CD4-positive, CD25-positive, alpha-beta regulatory T cell (primary cell): ENCODE results near the gene ZMIZ2. TPM values are rescaled to one million over a fixed set of nuclear protein-coding genes. Genes with fewer than 3 reads are reported as not detected.
"Not testable (repeated sequence)": the region's sequence is repeated elsewhere in the genome, so short reads cannot be mapped to it uniquely, and the experiment has no call there.

ENCODE experiments used
- ATAC-seq, 2 donors: fragments of 150-1000 bp; cut with Tn5 transposase; one replicate each; pipeline ENCODE4 v1.10.0; 2021; ENCODE audit warnings: low read depth in 2 of 2, moderate number of reproducible peaks in 2 of 2, moderate library complexity in 1 of 2
- DNase-seq, 3 donors: peaks; one replicate each; pipeline versions ENCODE4 v3.0.0 to v3.0.0-alpha.2; 2012 to 2022; ENCODE audit warnings: mixed read lengths in 1 of 3
- H3K27ac ChIP-seq: one replicate; pipeline ENCODE4 v1.7.0; 2013; ENCODE audit warnings: mild to moderate bottlenecking, low read length; ENCODE audit not compliant: insufficient read depth, poor library complexity, severe bottlenecking
- H3K27me3 ChIP-seq: one replicate; pipeline ENCODE4 v1.7.0; 2013; ENCODE audit warnings: low read length; ENCODE audit not compliant: control insufficient read depth, insufficient read depth
- H3K36me3 ChIP-seq: one replicate; pipeline ENCODE4 v1.7.0; 2013; ENCODE audit warnings: mild to moderate bottlenecking, low read length, moderate library complexity; ENCODE audit not compliant: control insufficient read depth, insufficient read depth
- H3K4me1 ChIP-seq: 2 replicates; pipeline ENCODE4 v1.7.0; 2013; ENCODE audit warnings: mild to moderate bottlenecking, low read length; ENCODE audit not compliant: insufficient read depth, control insufficient read depth, poor library complexity, severe bottlenecking
- H3K4me3 ChIP-seq: one replicate; pipeline ENCODE4 v1.7.0; 2013; ENCODE audit warnings: low read depth, mild to moderate bottlenecking, low read length, moderate library complexity
- H3K9me3 ChIP-seq, 2 experiments: 1 replicate in 1 of 2; 2 replicates in 1 of 2; pipeline ENCODE4 v1.7.0; 2013; ENCODE audit warnings: low read length in 2 of 2, mild to moderate bottlenecking in 1 of 2, moderate library complexity in 1 of 2; ENCODE audit not compliant: control insufficient read depth in 2 of 2
- H3K27ac Mint-ChIP-seq, 3 donors: one replicate each; pipeline ENCODE4 v1.8.0; 2020 to 2022; ENCODE audit warnings: mild to moderate bottlenecking in 3 of 3, mixed read lengths in 3 of 3, moderate library complexity in 2 of 3
- H3K27me3 Mint-ChIP-seq: one replicate; pipeline ENCODE4 v1.8.0; 2022; ENCODE audit warnings: mild to moderate bottlenecking, mixed read lengths
- H3K36me3 Mint-ChIP-seq: one replicate; pipeline ENCODE4 v1.8.0; 2020; ENCODE audit warnings: mixed read lengths
- H3K4me1 Mint-ChIP-seq, 4 donors: one replicate each; pipeline ENCODE4 v1.8.0; 2020 to 2022; ENCODE audit warnings: mixed read lengths in 4 of 4, mild to moderate bottlenecking in 1 of 4
- H3K4me3 Mint-ChIP-seq, 4 donors: one replicate each; pipeline ENCODE4 v1.8.0; 2020 to 2022; ENCODE audit warnings: mild to moderate bottlenecking in 4 of 4, mixed read lengths in 4 of 4, moderate library complexity in 3 of 4
- H3K9me3 Mint-ChIP-seq, 7 donors: one replicate each; pipeline ENCODE4 v1.8.0; 2020 to 2022; ENCODE audit warnings: mixed read lengths in 7 of 7, mild to moderate bottlenecking in 3 of 7, moderate library complexity in 2 of 7
- polyA plus RNA-seq, 4 donors: library from polyadenylated mRNA; unstranded; fragments of 300-500 nt; fragmentation: Illumina TruSeq; gene quantifications; one replicate each; pipeline ENCODE4 v1.2.3, GENCODE V29; 2021
- total RNA-seq: library from RNA; stranded (reverse); gene quantifications from one replicate; pipeline ENCODE4 v1.2.3, GENCODE V29; 2022

Gene ZMIZ2
- total and polyA plus RNA-seq, 5 donors from 2014 or later, result 2.9 to 110 (median 4.6) TPM

DNA sequence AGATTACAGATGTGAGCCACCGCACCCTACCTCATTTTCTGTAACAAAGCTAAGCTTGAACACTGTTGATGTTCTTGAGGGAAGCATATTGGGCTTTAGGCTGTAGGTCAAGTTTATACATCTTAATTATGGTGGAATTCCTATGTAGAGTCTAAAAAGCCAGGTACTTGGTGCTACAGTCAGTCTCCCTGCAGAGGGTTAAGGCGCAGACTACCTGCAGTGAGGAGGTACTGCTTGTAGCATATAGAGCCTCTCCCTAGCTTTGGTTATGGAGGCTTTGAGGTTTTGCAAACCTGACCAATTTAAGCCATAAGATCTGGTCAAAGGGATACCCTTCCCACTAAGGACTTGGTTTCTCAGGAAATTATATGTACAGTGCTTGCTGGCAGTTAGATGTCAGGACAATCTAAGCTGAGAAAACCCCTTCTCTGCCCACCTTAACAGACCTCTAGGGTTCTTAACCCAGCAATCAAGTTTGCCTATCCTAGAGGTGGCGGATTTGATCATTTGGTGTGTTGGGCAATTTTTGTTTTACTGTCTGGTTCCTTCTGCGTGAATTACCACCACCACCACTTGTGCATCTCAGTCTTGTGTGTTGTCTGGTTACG, 53.9 kb downstream of the ZMIZ2 start:
- Mint-ChIP-seq H3K36me3 (peaks cover 28% of the 10 kb centered on the region), H3K27me3 (peaks cover 2% of the 10 kb centered on the region)
- no peak overlapping the region for H3K27ac ChIP-seq

DNA sequence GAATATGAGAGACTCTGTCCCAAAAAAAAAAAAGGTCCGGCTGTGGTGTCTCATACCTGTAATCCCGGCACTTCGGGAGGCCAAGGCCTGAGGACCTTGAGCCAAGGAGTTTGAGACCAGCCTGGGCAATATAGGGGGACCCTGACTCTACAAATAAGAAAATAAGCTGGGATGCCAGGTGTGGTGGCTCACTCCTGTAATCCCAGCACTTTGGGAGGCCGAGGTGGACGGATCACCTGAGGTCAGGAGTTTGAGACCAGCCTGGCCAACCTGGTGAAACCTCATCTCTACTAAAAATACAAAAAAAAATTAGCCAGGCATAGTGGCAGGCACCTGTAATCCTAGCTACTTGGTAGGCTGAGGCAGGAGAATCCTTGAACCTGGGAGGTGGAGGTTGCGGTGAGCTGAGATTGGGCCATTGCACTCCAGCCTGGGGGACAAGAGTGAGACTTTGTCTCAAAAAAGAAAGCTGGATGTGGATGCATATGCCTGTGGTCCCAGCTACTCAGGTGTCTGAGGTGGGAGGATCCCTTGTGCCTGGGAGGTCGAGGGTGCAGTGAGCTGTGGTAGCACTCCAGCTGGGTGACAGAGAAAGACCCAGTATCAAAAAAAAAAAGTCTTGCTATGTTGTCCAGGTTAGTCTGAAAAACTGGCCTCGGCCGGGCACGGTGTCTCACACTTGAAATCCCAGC, 55.3 kb downstream of the ZMIZ2 start:
- not testable (repeated sequence) for H3K27ac Mint-ChIP-seq, H3K27ac ChIP-seq, H3K27me3 ChIP-seq, DNase-seq, ATAC-seq, H3K4me3 Mint-ChIP-seq, H3K4me3 ChIP-seq, H3K27me3 Mint-ChIP-seq, H3K9me3 ChIP-seq, H3K9me3 Mint-ChIP-seq
- Mint-ChIP-seq H3K36me3 (peaks cover 28% of the 10 kb centered on the region), H3K4me1 (peaks cover 0 to 28% (median 21%) of the 10 kb centered on the region in 4 donors)
- H3K4me1 ChIP-seq, result peaks cover 11% of the 10 kb centered on the region
- H3K36me3 ChIP-seq, result peaks cover 47% of the 10 kb centered on the region

More for the DNA sequence above, 53.9 kb downstream of the ZMIZ2 start:
- Histone ChIP-seq H3K9me3 (no peaks in the 10 kb centered on the region), H3K4me1 (peaks cover 25% of the 10 kb centered on the region), H3K27me3 (no peaks in the 10 kb centered on the region), H3K36me3 (peaks cover 51% of the 10 kb centered on the region), H3K4me3 (no peak overlapping the region)
- no peak for ATAC-seq
- DNase-seq, result no peak
- Mint-ChIP-seq H3K4me1 (peaks cover 11 to 42% (median 33%) of the 10 kb centered on the region in 4 donors), H3K4me3 (peak overlapping the region in 2 of 4 donors; percentile 66 to 74), H3K9me3 (no peaks in the 10 kb centered on the region), H3K27ac (peak overlapping the region in 1 of 3 donors; percentile 55)

DNA sequence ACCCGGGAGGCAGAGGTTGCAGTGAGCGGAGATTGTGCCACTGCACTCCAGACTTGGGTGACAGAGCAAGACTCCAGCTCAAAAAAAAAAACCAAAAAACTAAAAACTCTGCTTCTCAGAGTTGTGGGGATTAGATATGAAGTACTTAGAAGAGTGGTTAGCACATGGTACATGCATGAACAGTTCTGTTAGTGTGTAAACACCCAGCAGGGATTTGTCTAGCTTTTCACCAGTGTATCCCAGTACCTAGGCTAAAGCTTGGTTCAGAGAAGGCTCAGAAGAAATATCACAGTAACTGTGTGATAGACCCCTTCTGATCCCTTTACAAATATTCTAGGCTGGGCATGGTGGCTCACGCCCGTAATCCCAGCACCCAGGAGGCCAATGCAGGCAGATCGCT, 57.3 kb downstream of the ZMIZ2 start:
- Mint-ChIP-seq H3K36me3 (peaks cover 15% of the 10 kb centered on the region), H3K9me3 (no peaks in the 10 kb centered on the region), H3K27ac (no peak overlapping the region), H3K27me3 (no peaks in the 10 kb centered on the region), H3K4me3 (no peak overlapping the region), H3K4me1 (peaks cover 0 to 14% (median 8%) of the 10 kb centered on the region in 4 donors)
- Histone ChIP-seq H3K4me1 (no peaks in the 10 kb centered on the region), H3K4me3 (no peak overlapping the region), H3K27me3 (no peaks in the 10 kb centered on the region), H3K36me3 (peaks cover 30% of the 10 kb centered on the region), H3K9me3 (no peaks in the 10 kb centered on the region), H3K27ac (no peak overlapping the region)
- ATAC-seq (no peak), DNase-seq (no peak)

DNA sequence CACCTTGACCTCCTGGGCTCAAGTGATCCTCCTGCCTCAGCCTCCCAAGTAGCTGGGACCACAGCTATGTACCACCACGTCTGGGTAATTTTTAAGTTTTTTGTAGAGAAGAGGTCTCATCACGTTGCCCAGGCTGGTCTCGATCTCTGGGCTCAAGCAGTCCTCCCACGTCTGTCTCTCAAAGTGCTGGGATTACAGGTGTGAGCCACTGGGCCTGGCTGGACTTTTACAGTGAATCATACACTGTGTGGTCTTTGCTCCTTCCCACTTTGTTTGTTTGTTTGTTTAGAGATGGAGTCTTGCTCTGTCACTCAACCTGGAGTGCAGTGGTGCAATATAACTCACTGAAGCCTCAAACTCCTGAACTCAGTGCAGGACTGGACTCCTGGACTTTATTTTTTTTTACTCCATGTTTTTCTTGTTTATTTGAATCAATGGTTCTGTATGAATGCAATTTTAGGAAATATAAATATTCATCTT, 60.3 kb downstream of the ZMIZ2 start:
- Mint-ChIP-seq H3K9me3 (no peaks in the 10 kb centered on the region), H3K4me3 (no peak overlapping the region), H3K36me3 (no peaks in the 10 kb centered on the region), H3K27ac (peak overlapping the region in 1 of 3 donors; percentile 77), H3K27me3 (no peaks in the 10 kb centered on the region), H3K4me1 (no peaks in the 10 kb centered on the region)
- Histone ChIP-seq H3K36me3 (peaks cover 3% of the 10 kb centered on the region), H3K27me3 (no peaks in the 10 kb centered on the region), H3K4me3 (no peak overlapping the region), H3K27ac (no peak overlapping the region), H3K4me1 (no peaks in the 10 kb centered on the region), H3K9me3 (no peaks in the 10 kb centered on the region)
- no peak for ATAC-seq
- no peak for DNase-seq

DNA sequence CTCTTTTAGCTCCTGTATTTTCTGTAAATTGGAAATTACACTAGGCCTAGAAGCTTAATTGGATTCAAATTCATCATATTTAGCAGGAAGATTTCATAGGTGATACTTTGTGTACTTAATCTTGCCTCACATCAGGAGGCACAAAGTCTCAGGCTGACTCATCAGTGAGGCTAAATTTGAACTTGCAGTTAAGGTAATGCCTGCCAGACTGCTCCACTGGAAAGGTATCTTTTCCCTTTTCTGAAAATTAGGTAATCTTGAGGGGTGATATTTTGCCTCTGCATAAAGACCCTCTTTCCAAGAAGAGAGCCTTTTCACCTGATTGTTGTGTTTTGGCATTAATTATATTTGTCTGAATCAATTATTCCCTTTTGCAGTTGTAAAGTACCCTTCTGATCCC, 62.4 kb downstream of the ZMIZ2 start:
- Histone ChIP-seq H3K9me3 (no peaks in the 10 kb centered on the region), H3K27me3 (no peaks in the 10 kb centered on the region), H3K27ac (no peak overlapping the region), H3K36me3 (no peaks in the 10 kb centered on the region), H3K4me1 (no peaks in the 10 kb centered on the region), H3K4me3 (no peak overlapping the region)
- Mint-ChIP-seq H3K9me3 (no peaks in the 10 kb centered on the region), H3K27ac (no peak overlapping the region), H3K4me1 (no peaks in the 10 kb centered on the region), H3K27me3 (no peaks in the 10 kb centered on the region), H3K36me3 (no peaks in the 10 kb centered on the region), H3K4me3 (no peak overlapping the region)
- DNase-seq (no peak), ATAC-seq (no peak)

DNA sequence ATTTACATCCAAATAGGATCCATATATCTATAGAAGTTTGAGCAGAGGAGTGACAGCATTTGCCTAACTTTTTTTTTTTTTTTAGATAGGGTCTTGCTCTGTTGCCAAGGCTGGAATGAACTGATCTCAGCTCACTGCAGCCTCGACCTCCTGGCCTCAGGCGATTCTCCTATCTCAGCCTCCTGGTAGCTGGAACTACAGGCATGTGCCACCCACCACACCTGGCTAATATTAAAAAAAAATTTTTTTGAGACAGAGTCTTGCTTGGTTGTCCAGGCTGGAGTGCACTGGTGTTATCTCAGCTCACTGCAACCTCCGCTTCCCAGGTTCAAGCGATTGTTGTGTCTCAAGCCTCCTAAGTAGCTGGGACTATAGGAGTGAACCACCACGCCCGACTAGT, 62.9 kb downstream of the ZMIZ2 start:
- DNase-seq (no peak), ATAC-seq (no peak)
- H3K4me3 ChIP-seq, result no peak overlapping the region
- no peak overlapping the region for H3K4me3 Mint-ChIP-seq
- H3K36me3 Mint-ChIP-seq, result no peaks in the 10 kb centered on the region
- no peak overlapping the region for H3K27ac ChIP-seq
- H3K27ac Mint-ChIP-seq, result no peak overlapping the region
- no peaks in the 10 kb centered on the region for H3K36me3 ChIP-seq
- H3K27me3 ChIP-seq, result no peaks in the 10 kb centered on the region
- no peaks in the 10 kb centered on the region for H3K4me1 Mint-ChIP-seq
- H3K9me3 Mint-ChIP-seq, result no peaks in the 10 kb centered on the region
- H3K27me3 Mint-ChIP-seq, result no peaks in the 10 kb centered on the region
- no peaks in the 10 kb centered on the region for H3K4me1 ChIP-seq
- H3K9me3 ChIP-seq, result no peaks in the 10 kb centered on the region

DNA sequence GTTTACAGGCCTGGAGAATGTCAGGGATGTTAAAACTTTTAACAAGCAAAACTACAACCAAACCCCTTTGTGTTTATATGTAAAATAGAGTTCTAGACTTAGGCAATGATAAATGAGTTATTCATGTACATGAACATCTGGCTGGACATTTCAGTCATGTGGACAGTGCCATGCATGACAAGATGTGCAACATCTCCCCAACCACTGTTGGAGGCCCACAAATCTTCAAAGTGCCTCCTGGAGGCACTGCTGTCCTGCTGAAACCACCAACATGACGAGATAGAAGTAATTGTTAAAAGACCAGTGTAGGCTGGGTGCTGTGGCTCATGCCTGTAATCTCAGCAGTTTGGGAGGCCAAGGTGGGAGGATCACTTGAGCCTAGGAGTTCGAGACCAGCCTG, 66.3 kb downstream of the ZMIZ2 start:
- no peak overlapping the region for H3K4me3 ChIP-seq
- H3K27ac ChIP-seq, result no peak overlapping the region
- no peaks in the 10 kb centered on the region for H3K4me1 ChIP-seq
- no peak overlapping the region for H3K27ac Mint-ChIP-seq
- H3K27me3 Mint-ChIP-seq, result no peaks in the 10 kb centered on the region
- no peak overlapping the region for H3K4me3 Mint-ChIP-seq
- H3K36me3 Mint-ChIP-seq, result no peaks in the 10 kb centered on the region
- H3K9me3 Mint-ChIP-seq, result no peaks in the 10 kb centered on the region
- no peaks in the 10 kb centered on the region for H3K9me3 ChIP-seq
- H3K4me1 Mint-ChIP-seq, result no peaks in the 10 kb centered on the region
- H3K27me3 ChIP-seq, result no peaks in the 10 kb centered on the region
- ATAC-seq, result no peak
- DNase-seq, result no peak
- H3K36me3 ChIP-seq, result no peaks in the 10 kb centered on the region

DNA sequence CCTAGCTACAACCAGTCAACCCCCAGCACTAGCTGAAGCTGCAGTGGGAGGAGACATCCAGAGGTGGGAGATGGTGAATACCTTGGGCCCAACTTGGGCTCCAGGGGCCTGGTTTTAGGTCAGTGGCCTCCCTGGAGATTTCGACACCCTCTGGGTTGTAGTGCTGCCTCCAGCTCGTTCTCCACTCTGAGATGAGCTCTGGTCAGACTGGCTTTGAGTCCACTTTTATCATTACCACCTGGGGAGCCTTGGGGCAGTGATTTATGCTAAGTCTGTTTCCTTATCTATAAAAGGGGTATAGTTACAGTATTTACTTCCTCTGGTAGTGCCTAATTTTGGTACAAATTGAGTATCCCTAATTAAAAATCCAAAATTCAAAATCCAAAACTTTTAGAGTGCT, 70.6 kb downstream of the ZMIZ2 start:
- Mint-ChIP-seq H3K27me3 (no peaks in the 10 kb centered on the region), H3K36me3 (no peaks in the 10 kb centered on the region), H3K4me3 (no peak overlapping the region), H3K9me3 (peaks cover 0 to 1% (median 0%) of the 10 kb centered on the region in 7 donors), H3K4me1 (peaks cover 0 to 10% (median 3%) of the 10 kb centered on the region in 4 donors), H3K27ac (no peak overlapping the region)
- Histone ChIP-seq H3K27me3 (no peaks in the 10 kb centered on the region), H3K36me3 (no peaks in the 10 kb centered on the region), H3K4me3 (no peak overlapping the region), H3K4me1 (no peaks in the 10 kb centered on the region), H3K9me3 (no peaks in the 10 kb centered on the region), H3K27ac (no peak overlapping the region)
- ATAC-seq, result no peak
- DNase-seq, result no peak
